Fibroblast of the aortic adventitia (primary cell): ENCODE measurements around the gene STK4. TPM values are rescaled to one million over a fixed set of nuclear protein-coding genes. Genes with fewer than 3 reads are reported as not detected.

Experiments used
- DNase-seq: peaks from one replicate; pipeline ENCODE4 v3.0.0-alpha.2; 2010; ENCODE audit warnings: low read depth
- H3K4me3 ChIP-seq: 2 replicates; pipeline ENCODE4 v1.5.1; 2011; ENCODE audit warnings: low read depth, mild to moderate bottlenecking, control low read depth, low read length, moderate library complexity
- total RNA-seq: library from RNA; depleted of rRNA; stranded (reverse); fragments of >200 nt; gene quantifications from 2 replicates; pipeline ENCODE4 v1.2.3, GENCODE V29; 2012; ENCODE audit warnings: low replicate concordance
- TF ChIP-seq, protein P1 (sequence below): IDR thresholded peaks from 2 replicates; pipeline ENCODE4 v1.5.1; 2011; ENCODE audit warnings: mild to moderate bottlenecking, low read length, control low read depth, inconsistent platforms; ENCODE audit not compliant: insufficient read depth

The STK4 gene
- total RNA-seq, 1 donor: 41.6 TPM

DNA sequence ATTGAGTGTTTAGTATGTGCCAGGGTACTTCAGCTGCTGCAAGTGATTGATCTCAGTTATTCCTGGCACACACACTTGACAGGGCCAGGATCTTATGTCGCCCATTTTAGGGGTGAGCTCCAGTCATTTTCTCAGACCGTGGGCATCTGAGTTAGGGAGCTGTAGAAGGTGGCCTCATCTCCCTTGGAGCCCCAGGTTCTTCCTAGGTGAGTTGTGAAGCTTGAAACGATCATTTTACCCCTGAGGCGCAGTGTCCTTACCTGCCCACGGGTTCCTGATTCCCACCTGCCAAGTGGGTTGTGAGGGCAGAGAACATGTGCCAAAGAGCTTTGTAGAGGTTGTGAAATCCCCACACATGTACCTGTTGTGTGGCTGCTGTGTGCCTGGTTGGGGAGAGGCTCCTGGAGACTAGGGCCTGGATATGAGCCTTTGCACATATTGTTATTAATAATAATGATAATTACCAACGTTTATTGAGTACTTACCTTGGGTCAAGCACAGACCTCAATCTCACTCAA is 135.1 kb downstream of the STK4 start:
- DNase-seq: no peak
- no peak overlapping the region for H3K4me3 ChIP-seq
- TF ChIP-seq, protein P1, sequence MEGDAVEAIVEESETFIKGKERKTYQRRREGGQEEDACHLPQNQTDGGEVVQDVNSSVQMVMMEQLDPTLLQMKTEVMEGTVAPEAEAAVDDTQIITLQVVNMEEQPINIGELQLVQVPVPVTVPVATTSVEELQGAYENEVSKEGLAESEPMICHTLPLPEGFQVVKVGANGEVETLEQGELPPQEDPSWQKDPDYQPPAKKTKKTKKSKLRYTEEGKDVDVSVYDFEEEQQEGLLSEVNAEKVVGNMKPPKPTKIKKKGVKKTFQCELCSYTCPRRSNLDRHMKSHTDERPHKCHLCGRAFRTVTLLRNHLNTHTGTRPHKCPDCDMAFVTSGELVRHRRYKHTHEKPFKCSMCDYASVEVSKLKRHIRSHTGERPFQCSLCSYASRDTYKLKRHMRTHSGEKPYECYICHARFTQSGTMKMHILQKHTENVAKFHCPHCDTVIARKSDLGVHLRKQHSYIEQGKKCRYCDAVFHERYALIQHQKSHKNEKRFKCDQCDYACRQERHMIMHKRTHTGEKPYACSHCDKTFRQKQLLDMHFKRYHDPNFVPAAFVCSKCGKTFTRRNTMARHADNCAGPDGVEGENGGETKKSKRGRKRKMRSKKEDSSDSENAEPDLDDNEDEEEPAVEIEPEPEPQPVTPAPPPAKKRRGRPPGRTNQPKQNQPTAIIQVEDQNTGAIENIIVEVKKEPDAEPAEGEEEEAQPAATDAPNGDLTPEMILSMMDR: no peak

DNA sequence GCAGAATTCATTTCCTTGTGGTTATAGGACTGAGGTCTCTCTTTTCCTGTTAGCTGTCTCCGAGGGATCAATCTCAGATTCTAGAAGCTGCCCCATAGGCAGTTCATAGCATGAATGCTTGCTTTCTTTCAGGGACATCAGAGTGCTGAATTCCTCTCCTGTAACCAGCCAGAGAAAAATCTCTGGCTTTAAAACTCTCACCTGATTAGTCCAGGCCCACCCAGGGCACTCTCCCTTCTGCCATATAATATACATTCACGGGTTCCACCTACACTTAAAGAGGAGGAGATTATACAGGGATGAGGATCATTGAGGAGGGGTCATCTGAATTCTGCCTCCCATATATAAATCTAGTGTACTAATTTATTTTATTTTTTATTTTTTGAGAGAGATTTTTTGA is 136.8 kb downstream of the STK4 start:
- H3K4me3 ChIP-seq: no peak overlapping the region
- TF ChIP-seq, protein P1: no peak
- no peak for DNase-seq

DNA sequence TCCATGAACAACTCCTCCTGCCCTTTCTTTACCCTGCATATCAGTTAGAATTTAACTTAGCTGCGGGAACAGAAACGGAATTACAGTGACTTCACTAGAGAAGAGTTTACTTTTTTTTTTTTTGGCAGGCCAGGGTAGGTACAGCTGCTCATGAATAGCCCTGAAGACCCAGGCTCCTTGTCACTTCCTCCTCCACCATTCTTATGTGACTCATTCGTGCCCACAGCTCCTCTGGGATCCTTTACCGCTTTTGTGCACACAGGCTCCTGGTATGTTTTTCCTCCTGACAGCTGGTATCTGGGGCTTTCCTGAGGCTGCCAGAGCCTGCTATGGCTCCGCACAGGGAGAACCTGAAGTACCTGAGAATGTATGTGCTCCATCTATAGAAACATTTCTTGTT is 138.5 kb downstream of the STK4 start:
- TF ChIP-seq, protein P1: no peak
- peak; percentile 73 for DNase-seq

DNA sequence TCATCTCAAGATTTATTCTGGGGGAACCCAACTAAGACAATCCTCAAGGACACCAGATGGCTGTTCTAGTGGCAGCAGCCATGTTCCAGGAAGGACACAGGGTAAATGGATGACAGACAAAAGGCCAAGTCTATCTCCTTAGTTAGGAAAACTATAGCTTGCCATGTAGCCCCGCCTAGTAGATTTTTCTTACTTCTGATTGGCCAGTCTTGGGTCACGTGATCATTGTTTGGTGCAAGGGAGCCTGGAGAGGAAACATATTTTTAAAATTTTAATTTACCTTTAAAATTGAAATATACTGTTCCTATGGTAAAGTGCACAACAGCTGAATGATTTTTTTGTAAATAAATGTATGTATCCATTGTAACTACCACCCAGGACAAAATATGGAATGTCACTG is 139.0 kb downstream of the STK4 start:
- no peak for DNase-seq
- H3K4me3 ChIP-seq: no peak overlapping the region

More for the DNA sequence above, 138.5 kb downstream of the STK4 start:
- H3K4me3 ChIP-seq: no peak overlapping the region

DNA sequence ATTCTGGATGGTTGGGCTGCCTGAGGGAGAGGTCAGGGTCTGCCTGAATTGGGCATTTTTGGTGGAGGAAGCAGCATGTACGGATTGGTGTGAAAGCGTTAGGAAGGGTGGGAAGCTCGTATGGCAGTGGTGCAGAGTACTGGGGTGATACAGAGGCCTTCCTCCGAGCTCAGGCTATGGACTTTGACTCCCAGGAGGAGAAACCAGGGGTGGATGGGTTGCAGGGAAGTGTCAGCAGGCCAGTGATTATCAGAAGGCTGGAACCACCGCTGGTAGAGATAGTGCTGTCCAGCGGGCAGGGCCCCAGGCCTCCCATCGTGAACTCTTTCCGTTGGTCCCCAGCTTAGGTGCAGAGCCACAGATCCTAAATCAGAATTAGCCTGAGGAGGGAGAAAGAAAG is 143.3 kb downstream of the STK4 start:
- H3K4me3 ChIP-seq: no peak overlapping the region
- TF ChIP-seq, protein P1: no peak
- DNase-seq: no peak

More for the DNA sequence above, 139.0 kb downstream of the STK4 start:
- TF ChIP-seq, protein P1: no peak

DNA sequence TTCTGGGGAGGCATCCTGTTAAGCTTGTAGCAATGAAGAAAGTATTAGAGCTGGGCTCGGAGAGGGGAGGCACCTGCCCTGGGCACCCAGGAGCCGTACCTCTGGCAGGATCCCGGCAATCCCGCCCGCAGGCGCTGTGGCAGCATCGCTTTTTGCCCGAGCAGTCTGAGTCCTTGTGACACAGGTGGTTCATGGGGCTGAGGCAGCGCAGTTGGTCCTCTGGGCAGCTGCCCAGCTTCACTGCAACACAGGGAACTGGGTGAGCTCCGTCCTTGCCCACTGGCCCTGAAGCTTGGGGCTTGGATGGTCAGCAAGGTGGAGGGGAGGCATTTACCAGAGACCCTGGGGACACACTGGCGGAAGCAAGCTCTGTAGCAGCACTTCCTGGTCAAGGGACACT is 144.0 kb downstream of the STK4 start:
- TF ChIP-seq, protein P1: no peak
- H3K4me3 ChIP-seq: no peak overlapping the region
- no peak for DNase-seq

DNA sequence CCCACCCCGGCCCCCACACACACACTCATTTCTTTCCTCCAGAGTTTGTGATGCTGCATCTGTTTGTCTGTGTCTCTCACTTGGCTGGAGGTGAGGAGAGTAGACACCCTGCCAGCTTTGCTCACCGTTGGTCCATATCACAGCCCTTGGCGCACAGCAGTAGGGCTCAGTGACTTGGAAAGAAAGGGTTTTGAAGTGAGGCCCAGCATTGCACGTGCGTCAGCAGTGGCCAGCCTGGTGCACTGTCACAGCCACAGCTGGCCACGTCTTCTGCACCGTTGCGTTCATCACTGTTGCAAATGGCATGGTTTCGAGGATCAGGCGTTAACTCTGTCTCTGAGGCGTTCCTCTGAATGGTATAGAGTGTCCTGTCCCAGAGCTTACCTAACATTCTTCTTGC is 145.0 kb downstream of the STK4 start:
- DNase-seq: no peak
- TF ChIP-seq, protein P1: no peak
- no peak overlapping the region for H3K4me3 ChIP-seq
